CD4-positive, CD25-positive, alpha-beta regulatory T cell (primary cell): Measurements from ENCODE around the gene TCF7L1. TPM values are rescaled to one million over a fixed set of nuclear protein-coding genes. Genes with fewer than 3 reads are reported as not detected.

Experiments used
- ATAC-seq, 2 donors: fragments of 150-1000 bp; cut with Tn5 transposase; one replicate each; pipeline ENCODE4 v1.10.0; 2021; ENCODE audit warnings: low read depth in 2 of 2, moderate number of reproducible peaks in 2 of 2, moderate library complexity in 1 of 2
- DNase-seq, 3 donors: peaks; one replicate each; pipeline versions ENCODE4 v3.0.0 to v3.0.0-alpha.2; 2012 to 2022; ENCODE audit warnings: mixed read lengths in 1 of 3
- H3K27ac ChIP-seq: one replicate; pipeline ENCODE4 v1.7.0; 2013; ENCODE audit warnings: mild to moderate bottlenecking, low read length; ENCODE audit not compliant: insufficient read depth, poor library complexity, severe bottlenecking
- H3K27me3 ChIP-seq: one replicate; pipeline ENCODE4 v1.7.0; 2013; ENCODE audit warnings: low read length; ENCODE audit not compliant: control insufficient read depth, insufficient read depth
- H3K36me3 ChIP-seq: one replicate; pipeline ENCODE4 v1.7.0; 2013; ENCODE audit warnings: mild to moderate bottlenecking, low read length, moderate library complexity; ENCODE audit not compliant: control insufficient read depth, insufficient read depth
- H3K4me1 ChIP-seq: 2 replicates; pipeline ENCODE4 v1.7.0; 2013; ENCODE audit warnings: mild to moderate bottlenecking, low read length; ENCODE audit not compliant: insufficient read depth, control insufficient read depth, poor library complexity, severe bottlenecking
- H3K4me3 ChIP-seq: one replicate; pipeline ENCODE4 v1.7.0; 2013; ENCODE audit warnings: low read depth, mild to moderate bottlenecking, low read length, moderate library complexity
- H3K9me3 ChIP-seq, 2 experiments: 1 replicate in 1 of 2; 2 replicates in 1 of 2; pipeline ENCODE4 v1.7.0; 2013; ENCODE audit warnings: low read length in 2 of 2, mild to moderate bottlenecking in 1 of 2, moderate library complexity in 1 of 2; ENCODE audit not compliant: control insufficient read depth in 2 of 2
- H3K27ac Mint-ChIP-seq, 3 donors: one replicate each; pipeline ENCODE4 v1.8.0; 2020 to 2022; ENCODE audit warnings: mild to moderate bottlenecking in 3 of 3, mixed read lengths in 3 of 3, moderate library complexity in 2 of 3
- H3K27me3 Mint-ChIP-seq: one replicate; pipeline ENCODE4 v1.8.0; 2022; ENCODE audit warnings: mild to moderate bottlenecking, mixed read lengths
- H3K36me3 Mint-ChIP-seq: one replicate; pipeline ENCODE4 v1.8.0; 2020; ENCODE audit warnings: mixed read lengths
- H3K4me1 Mint-ChIP-seq, 4 donors: one replicate each; pipeline ENCODE4 v1.8.0; 2020 to 2022; ENCODE audit warnings: mixed read lengths in 4 of 4, mild to moderate bottlenecking in 1 of 4
- H3K4me3 Mint-ChIP-seq, 4 donors: one replicate each; pipeline ENCODE4 v1.8.0; 2020 to 2022; ENCODE audit warnings: mild to moderate bottlenecking in 4 of 4, mixed read lengths in 4 of 4, moderate library complexity in 3 of 4
- H3K9me3 Mint-ChIP-seq, 7 donors: one replicate each; pipeline ENCODE4 v1.8.0; 2020 to 2022; ENCODE audit warnings: mixed read lengths in 7 of 7, mild to moderate bottlenecking in 3 of 7, moderate library complexity in 2 of 7
- polyA plus RNA-seq, 4 donors: library from polyadenylated mRNA; unstranded; fragments of 300-500 nt; fragmentation: Illumina TruSeq; gene quantifications; one replicate each; pipeline ENCODE4 v1.2.3, GENCODE V29; 2021
- total RNA-seq: library from RNA; stranded (reverse); gene quantifications from one replicate; pipeline ENCODE4 v1.2.3, GENCODE V29; 2022

The TCF7L1 gene
- total and polyA plus RNA-seq, 5 donors from 2014 or later = 0.07 to 0.10 TPM; not detected in 3

DNA sequence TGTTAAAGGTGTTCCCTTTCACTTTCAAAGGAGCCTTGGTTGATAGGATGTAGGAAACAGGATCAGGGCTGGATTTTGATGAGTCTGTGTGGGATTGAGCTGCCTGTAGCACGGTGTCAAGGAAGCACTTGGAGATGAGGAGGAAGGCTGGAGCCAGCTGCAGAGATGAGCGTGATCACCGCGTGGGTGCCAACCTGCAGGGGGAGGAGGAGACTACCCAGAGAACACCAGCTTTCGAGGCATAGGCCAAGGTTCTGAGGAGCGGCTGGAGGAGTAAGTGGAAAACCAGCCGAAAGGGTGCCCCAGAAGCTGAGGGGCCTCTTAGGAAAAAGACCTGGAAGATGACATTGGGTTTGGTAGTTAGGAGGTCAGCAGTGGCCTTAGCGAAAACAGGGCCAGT, 130.4 kb downstream of the TCF7L1 start:
- H3K27ac ChIP-seq = no peak overlapping the region
- DNase-seq (no peak), ATAC-seq (no peak)
- no peaks in the 10 kb centered on the region for H3K9me3 ChIP-seq
- Mint-ChIP-seq H3K36me3 (no peaks in the 10 kb centered on the region), H3K4me1 (peaks cover 0 to 1% (median 0%) of the 10 kb centered on the region in 4 donors), H3K27me3 (peaks cover 30% of the 10 kb centered on the region), H3K4me3 (no peak overlapping the region), H3K9me3 (peaks cover 0 to 4% (median 0%) of the 10 kb centered on the region in 7 donors), H3K27ac (no peak overlapping the region)
- peaks cover 2% of the 10 kb centered on the region for H3K27me3 ChIP-seq
- no peaks in the 10 kb centered on the region for H3K36me3 ChIP-seq
- H3K4me1 ChIP-seq = no peaks in the 10 kb centered on the region
- no peak overlapping the region for H3K4me3 ChIP-seq

DNA sequence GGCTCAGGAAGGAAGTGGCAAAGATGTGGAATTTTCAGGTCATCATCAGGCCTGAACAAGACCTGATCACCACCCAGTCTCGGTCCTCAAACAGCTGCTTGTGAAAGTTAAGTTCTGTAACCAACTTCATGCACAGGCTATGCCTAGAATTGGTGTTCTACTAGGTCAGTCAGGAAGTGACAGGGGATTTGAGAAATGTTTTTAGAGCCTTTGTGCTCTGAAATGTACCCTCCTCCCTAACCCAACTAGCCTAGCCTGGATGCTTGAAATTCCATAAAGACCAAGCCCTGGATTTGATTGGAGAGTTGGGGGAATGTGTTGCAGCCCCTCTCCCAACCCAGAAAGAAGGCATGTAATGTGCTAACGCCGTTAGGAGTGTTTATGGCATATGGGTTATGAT, 131.3 kb downstream of the TCF7L1 start:
- DNase-seq (no peak), ATAC-seq (no peak)
- peaks cover 2% of the 10 kb centered on the region for H3K27me3 ChIP-seq
- no peak overlapping the region for H3K27ac ChIP-seq
- no peak overlapping the region for H3K4me3 Mint-ChIP-seq
- H3K9me3 ChIP-seq = no peaks in the 10 kb centered on the region
- H3K36me3 Mint-ChIP-seq = no peaks in the 10 kb centered on the region
- peaks cover 0 to 4% (median 0%) of the 10 kb centered on the region in 7 donors for H3K9me3 Mint-ChIP-seq
- H3K27ac Mint-ChIP-seq = no peak overlapping the region
- peaks cover 35% of the 10 kb centered on the region for H3K27me3 Mint-ChIP-seq
- H3K4me1 Mint-ChIP-seq = peaks cover 0 to 1% (median 0%) of the 10 kb centered on the region in 4 donors
- H3K4me3 ChIP-seq = no peak overlapping the region
- H3K36me3 ChIP-seq = no peaks in the 10 kb centered on the region
- no peaks in the 10 kb centered on the region for H3K4me1 ChIP-seq

DNA sequence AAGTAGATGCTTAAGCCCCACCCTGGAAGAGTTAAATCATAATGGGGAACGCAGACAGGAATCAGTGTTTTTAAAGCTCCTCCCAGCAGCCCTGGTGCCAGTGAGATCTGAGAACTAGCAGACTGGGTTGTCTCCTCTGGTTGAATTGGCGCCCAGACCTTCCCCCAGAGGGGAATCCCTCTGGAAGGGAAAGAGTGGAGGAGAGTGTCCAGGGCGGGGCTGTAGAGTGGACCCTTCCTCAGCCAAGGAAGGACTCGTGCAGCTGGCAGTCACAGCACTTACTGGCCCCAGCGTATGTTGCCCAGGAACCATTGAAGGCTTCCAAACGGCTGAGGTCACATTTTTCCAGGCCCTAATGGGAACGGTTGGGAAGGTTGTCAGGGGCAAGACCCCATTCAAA, 132.1 kb downstream of the TCF7L1 start:
- Histone ChIP-seq H3K9me3 (no peaks in the 10 kb centered on the region), H3K4me3 (no peak overlapping the region), H3K36me3 (no peaks in the 10 kb centered on the region), H3K27me3 (peaks cover 2% of the 10 kb centered on the region), H3K27ac (no peak overlapping the region), H3K4me1 (no peaks in the 10 kb centered on the region)
- H3K27ac Mint-ChIP-seq = no peak overlapping the region
- no peak for ATAC-seq
- no peak for DNase-seq
- H3K4me3 Mint-ChIP-seq = no peak overlapping the region
- no peaks in the 10 kb centered on the region for H3K36me3 Mint-ChIP-seq
- H3K4me1 Mint-ChIP-seq = peaks cover 0 to 1% (median 0%) of the 10 kb centered on the region in 4 donors
- peaks cover 0 to 4% (median 0%) of the 10 kb centered on the region in 7 donors for H3K9me3 Mint-ChIP-seq
- peaks cover 39% of the 10 kb centered on the region for H3K27me3 Mint-ChIP-seq

DNA sequence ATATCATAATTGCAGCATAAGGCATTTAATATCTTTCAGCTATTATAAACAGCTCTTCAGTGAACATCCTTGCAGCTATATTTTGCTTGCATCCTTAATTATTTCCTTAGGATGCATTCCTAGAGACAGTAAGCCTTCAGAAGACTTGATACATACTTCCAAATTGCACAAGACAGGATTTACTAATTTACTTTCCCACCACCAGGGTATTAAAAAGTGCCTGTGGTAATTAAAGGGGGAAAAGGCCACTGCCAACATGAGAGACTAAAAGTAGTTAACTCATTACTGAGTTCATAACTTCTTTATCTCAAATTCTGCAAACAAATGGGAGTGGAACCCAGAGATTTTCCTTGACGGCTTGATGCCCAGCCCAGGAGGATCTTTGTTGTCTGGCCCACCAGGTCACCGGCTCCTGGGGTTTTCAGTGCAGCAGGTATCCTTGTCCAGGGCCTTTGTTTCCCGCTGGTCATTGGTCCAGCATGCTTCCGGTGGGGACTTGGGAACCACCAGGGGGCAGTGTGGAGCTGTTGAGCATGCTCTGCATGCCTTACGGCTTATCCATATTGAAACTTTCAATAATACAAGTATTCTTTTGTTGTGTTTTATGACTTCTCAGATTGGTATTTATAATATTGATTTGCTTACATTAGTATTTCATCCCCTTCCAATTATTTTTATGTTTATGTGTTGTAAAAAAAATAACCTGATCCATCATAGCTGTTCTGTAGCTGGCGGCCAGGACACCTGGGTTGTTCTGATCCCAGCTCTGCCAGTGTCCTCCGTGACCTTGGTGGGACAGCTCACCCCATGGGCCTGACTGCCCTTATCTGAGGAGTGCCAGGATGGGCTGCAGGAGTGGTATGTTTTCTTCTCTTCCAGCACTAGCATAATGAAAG, 133.2 kb downstream of the TCF7L1 start:
- no peaks in the 10 kb centered on the region for H3K36me3 Mint-ChIP-seq
- H3K4me3 Mint-ChIP-seq = no peak overlapping the region
- ATAC-seq (peak; percentile 52 to 58), DNase-seq (peak; percentile 42 to 69 (median 48))
- H3K27me3 Mint-ChIP-seq = peaks cover 43% of the 10 kb centered on the region
- peaks cover 4% of the 10 kb centered on the region for H3K27me3 ChIP-seq
- H3K36me3 ChIP-seq = no peaks in the 10 kb centered on the region
- peaks cover 0 to 2% (median 0%) of the 10 kb centered on the region in 7 donors for H3K9me3 Mint-ChIP-seq
- H3K27ac Mint-ChIP-seq = peak overlapping the region in 1 of 3 donors; percentile 48
- H3K4me1 Mint-ChIP-seq = peaks cover 0 to 1% (median 0%) of the 10 kb centered on the region in 4 donors
- no peaks in the 10 kb centered on the region for H3K4me1 ChIP-seq
- no peaks in the 10 kb centered on the region for H3K9me3 ChIP-seq
- H3K4me3 ChIP-seq = no peak overlapping the region
- no peak overlapping the region for H3K27ac ChIP-seq

DNA sequence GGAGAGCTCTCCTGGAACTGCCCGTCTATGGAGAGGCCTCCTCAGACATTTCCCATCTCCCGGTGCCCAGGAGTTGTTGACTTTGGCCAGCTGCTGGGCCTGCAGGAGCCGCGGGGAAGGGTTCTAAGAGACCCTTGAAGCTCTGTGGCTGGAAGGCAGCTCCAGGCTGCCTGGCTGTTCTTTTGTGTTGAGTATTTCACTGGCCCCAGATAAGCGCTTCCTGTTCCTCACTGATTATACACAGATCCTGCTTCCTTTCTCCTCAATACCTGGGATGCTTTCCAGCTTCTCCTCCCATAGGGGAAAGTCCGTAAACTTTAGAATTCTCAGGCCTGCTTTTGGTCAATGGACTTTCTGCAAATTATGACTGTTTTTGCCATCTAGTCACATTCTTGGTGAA, 136.8 kb downstream of the TCF7L1 start:
- Histone ChIP-seq H3K9me3 (no peaks in the 10 kb centered on the region), H3K27me3 (peaks cover 6% of the 10 kb centered on the region), H3K4me3 (no peak overlapping the region), H3K27ac (no peak overlapping the region), H3K36me3 (no peaks in the 10 kb centered on the region), H3K4me1 (no peaks in the 10 kb centered on the region)
- Mint-ChIP-seq H3K4me1 (peaks cover 0 to under 1% (median 0%) of the 10 kb centered on the region in 4 donors), H3K27ac (no peak overlapping the region), H3K9me3 (peaks cover 0 to 2% (median 0%) of the 10 kb centered on the region in 7 donors), H3K4me3 (no peak overlapping the region), H3K36me3 (no peaks in the 10 kb centered on the region), H3K27me3 (peaks cover 43% of the 10 kb centered on the region)
- ATAC-seq = no peak
- no peak for DNase-seq

DNA sequence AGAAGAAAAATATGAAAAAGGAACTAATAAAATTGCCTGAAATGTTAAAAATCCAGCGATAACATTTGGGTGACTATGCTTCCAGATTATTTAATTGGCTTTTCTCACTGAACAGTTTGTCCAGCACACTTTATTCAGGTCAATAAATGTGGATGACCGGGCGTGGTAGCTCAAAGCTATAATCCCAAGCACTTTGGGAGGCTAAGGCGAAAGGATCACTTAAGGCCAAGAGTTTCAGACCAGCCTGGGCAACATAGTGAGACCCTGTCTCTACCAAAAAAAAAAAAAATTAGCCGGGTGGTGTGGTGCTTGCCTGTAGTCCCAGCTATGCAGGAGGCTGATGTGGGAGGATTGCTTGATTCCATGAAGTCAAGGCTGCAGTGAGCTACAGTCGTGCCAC, 139.2 kb downstream of the TCF7L1 start:
- Histone ChIP-seq H3K36me3 (no peaks in the 10 kb centered on the region), H3K27me3 (peaks cover 5% of the 10 kb centered on the region), H3K9me3 (no peaks in the 10 kb centered on the region), H3K4me3 (no peak overlapping the region), H3K4me1 (no peaks in the 10 kb centered on the region), H3K27ac (no peak overlapping the region)
- no peaks in the 10 kb centered on the region for H3K4me1 Mint-ChIP-seq
- H3K27ac Mint-ChIP-seq = no peak overlapping the region
- H3K4me3 Mint-ChIP-seq = no peak overlapping the region
- no peak for DNase-seq
- H3K36me3 Mint-ChIP-seq = no peaks in the 10 kb centered on the region
- H3K9me3 Mint-ChIP-seq = no peaks in the 10 kb centered on the region
- peaks cover 36% of the 10 kb centered on the region for H3K27me3 Mint-ChIP-seq
- ATAC-seq = no peak

DNA sequence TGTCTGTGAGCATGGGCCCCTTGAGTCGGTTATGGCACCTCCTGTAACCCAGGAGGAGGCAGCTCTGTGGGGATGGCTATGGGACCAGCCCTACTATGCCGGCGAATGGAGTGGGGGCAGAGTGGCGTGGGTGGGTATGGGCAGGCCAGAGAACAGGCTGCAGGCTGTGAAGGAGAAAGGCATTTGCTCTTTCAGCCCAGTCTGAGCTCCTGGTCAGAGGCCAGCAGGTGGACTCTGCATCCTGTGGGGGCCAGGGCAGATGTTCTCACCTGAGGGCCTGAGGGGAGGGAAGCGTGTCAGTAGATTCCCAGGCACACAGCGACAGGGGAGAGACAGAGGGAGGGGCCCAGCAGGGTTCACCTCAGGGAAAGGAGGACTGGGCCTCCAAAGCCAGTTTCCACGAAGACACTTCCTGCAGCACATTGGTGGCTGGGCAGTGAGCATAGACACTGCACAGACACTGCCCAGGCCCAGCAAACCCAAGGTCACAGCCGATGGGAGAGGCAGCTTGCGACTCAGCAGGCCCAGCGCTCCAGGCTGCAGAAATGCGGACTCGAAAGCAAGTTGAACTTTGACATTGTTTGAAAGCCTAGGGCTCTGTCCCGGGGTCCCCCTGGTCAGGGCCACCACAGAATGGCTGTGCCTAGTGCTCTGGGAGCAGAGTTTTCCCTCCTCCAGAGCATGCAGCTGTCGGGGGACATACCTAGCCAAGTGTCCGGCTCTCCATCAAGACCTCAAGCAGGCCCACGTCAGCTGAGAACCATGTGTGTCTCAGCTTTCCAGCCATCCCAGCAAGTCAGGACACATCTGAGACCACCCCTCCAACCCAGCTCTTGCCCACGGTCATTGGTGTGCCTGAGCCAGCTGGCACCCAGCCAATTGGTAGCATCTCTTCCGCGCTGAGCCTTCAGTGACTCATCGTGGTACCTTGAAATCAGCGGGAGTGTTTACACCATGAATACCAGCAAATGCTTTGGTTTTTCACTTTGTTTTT, 140.8 kb downstream of the TCF7L1 start:
- Histone ChIP-seq H3K36me3 (no peaks in the 10 kb centered on the region), H3K27ac (no peak overlapping the region), H3K4me1 (no peaks in the 10 kb centered on the region), H3K9me3 (no peaks in the 10 kb centered on the region), H3K27me3 (peaks cover 5% of the 10 kb centered on the region), H3K4me3 (no peak overlapping the region)
- Mint-ChIP-seq H3K27ac (no peak overlapping the region), H3K4me3 (no peak overlapping the region), H3K27me3 (peaks cover 31% of the 10 kb centered on the region), H3K36me3 (no peaks in the 10 kb centered on the region), H3K4me1 (no peaks in the 10 kb centered on the region), H3K9me3 (no peaks in the 10 kb centered on the region)
- DNase-seq (no peak), ATAC-seq (no peak)
